HL-60 (cell line): Measurements from ENCODE around the gene LRRC61.

ENCODE experiments used
- DNase-seq, 2 experiments: peaks; one replicate each; pipeline ENCODE4 v3.0.0-alpha.2; 2010 to 2020; ENCODE audit warnings: low read depth in 1 of 2, low spot score in 1 of 2
- H3K27ac ChIP-seq: fragments of 250-450 bp; sonication (Bioruptor Pico); replicated peaks from 2 replicates; pipeline ENCODE4 v1.5.1; 2020; ENCODE audit warnings: mild to moderate bottlenecking, moderate library complexity
- H3K27me3 ChIP-seq: fragments of 250-450 bp; sonication (Bioruptor Pico); 2 replicates; pipeline ENCODE4 v1.5.1; 2021; ENCODE audit warnings: mild to moderate bottlenecking, moderate library complexity; ENCODE audit not compliant: insufficient read depth, poor library complexity, severe bottlenecking
- H3K4me3 ChIP-seq: replicated peaks from 2 replicates; pipeline ENCODE4 v1.5.1; 2011; ENCODE audit warnings: mild to moderate bottlenecking, control low read depth, low read length; ENCODE audit not compliant: insufficient read depth
- CTCF ChIP-seq: IDR thresholded peaks from one replicate; pipeline ENCODE4 v1.5.1; 2011; ENCODE audit warnings: low read length, control low read depth, inconsistent platforms; ENCODE audit not compliant: insufficient read depth
- GABPA ChIP-seq: IDR thresholded peaks from 2 replicates; pipeline ENCODE4 v1.6.1; 2012; ENCODE audit warnings: low read depth
- POLR2AphosphoS5 ChIP-seq: IDR thresholded peaks from 2 replicates; pipeline ENCODE4 v1.6.1; 2012; ENCODE audit warnings: low read depth
- REST ChIP-seq: IDR thresholded peaks from 2 replicates; pipeline ENCODE4 v1.6.1; 2012; ENCODE audit warnings: low read depth; ENCODE audit not compliant: insufficient replicate concordance
- SPI1 ChIP-seq: IDR thresholded peaks from 2 replicates; pipeline ENCODE4 v1.6.1; 2012; ENCODE audit warnings: low read depth, mild to moderate bottlenecking, borderline replicate concordance

The LRRC61 gene

GRCh38 chr7:150339409-150339809 lies 16.3 kb downstream of the LRRC61 start:
- no peak overlapping the region for H3K4me3 ChIP-seq
- DNase-seq, result no peak

GRCh38 chr7:150340024-150340749 lies 17.0 kb downstream of the LRRC61 start:
- H3K4me3 ChIP-seq, result no peak overlapping the region
- H3K27ac ChIP-seq, result no peak overlapping the region

More at GRCh38 chr7:150339409-150339809, 16.3 kb downstream of the LRRC61 start:
- peaks cover 7% of the 10 kb centered on the region for H3K27me3 ChIP-seq
- TF ChIP-seq CTCF (no peak), REST (no peak), POLR2AphosphoS5 (no peak), GABPA (no peak), SPI1 (no peak)
- no peak overlapping the region for H3K27ac ChIP-seq

More at GRCh38 chr7:150340024-150340749, 17.0 kb downstream of the LRRC61 start:
- DNase-seq, result no peak
- H3K27me3 ChIP-seq, result peaks cover 7% of the 10 kb centered on the region
- no peak for TF ChIP-seq SPI1
- TF ChIP-seq CTCF, result no peak
- TF ChIP-seq POLR2AphosphoS5, result no peak
- no peak for TF ChIP-seq GABPA
- no peak for TF ChIP-seq REST
